ENCODE measurements around the gene SYNJ2. TPM values are rescaled to one million over a fixed set of nuclear protein-coding genes. Genes with fewer than 3 reads are reported as not detected.

Gene SYNJ2
- polyA plus RNA-seq, 2 of the 4 experiments (the other 2 are of a cell fraction), result 22.3 to 26.5 TPM

- TF ChIP-seq HMGXB4 (CRISPR knock-in tag; IDR thresholded peaks at IDR 0.05; ENCODE audit: borderline replicate concordance), result no peak
- no peak for TF ChIP-seq JUN (IDR thresholded peaks at IDR 0.05)
Measured at GRCh38 chr6:157943964-157944283, 37.7 kb upstream of the SYNJ2 start (continued).

GRCh38 chr6:157944983-157945931 is 36.4 kb upstream of the SYNJ2 start:
- Histone ChIP-seq H3K4me2 (no peak overlapping the region), H3K27ac (no peak overlapping the region), H3K4me3 (no peak overlapping the region), H3K9me3 (peaks cover 4% of the 10 kb centered on the region; the same call in 1 of the 3 replicates), H3K4me1 (no peaks in the 10 kb centered on the region)
- TF ChIP-seq HOXA7 (CRISPR knock-in tag; IDR thresholded peaks at IDR 0.05), result no peak
- no peak for TF ChIP-seq CTCF (IDR thresholded peaks at IDR 0.05)
- TF ChIP-seq RCOR1 (IDR thresholded peaks at IDR 0.05; ENCODE audit: low read depth, low read length), result no peak
- no peak for TF ChIP-seq TFCP2L1 (CRISPR knock-in tag; IDR thresholded peaks at IDR 0.05)
- no peak for TF ChIP-seq REST (IDR thresholded peaks at IDR 0.05)
- no peak for TF ChIP-seq MAX (IDR thresholded peaks at IDR 0.05)
- no peak for TF ChIP-seq CEBPB (IDR thresholded peaks at IDR 0.05)
- no peak for TF ChIP-seq FOXS1 (CRISPR knock-in tag; IDR thresholded peaks at IDR 0.05)
- TF ChIP-seq SREBF2 (IDR thresholded peaks at IDR 0.05), result no peak
- no peak for TF ChIP-seq POLR2A (IDR thresholded peaks at IDR 0.05; ENCODE audit: low read length)
- TF ChIP-seq HDAC2 (IDR thresholded peaks at IDR 0.05), result no peak
- TF ChIP-seq JUN (IDR thresholded peaks at IDR 0.05), result no peak
- ChIA-PET CTCF (interaction anchor here (0.6 kb wide), 1 partner anchor 278 kb away, joined by 3 read pairs; no protein-coding TSS in a partner anchor), POLR2A (no interaction called here)
- no peak for FAIRE-seq
- 92% methylated on average over 13 of the region's 14 CpGs for whole genome bisulfite sequencing (ENCODE audit: missing lambda C conversion rate)
- ATAC-seq, result no peak
- no peak for DNase-seq (ENCODE audit: low read depth in 1 of 2, low spot score in 1 of 2)

GRCh38 chr6:157946053-157946617 is 35.5 kb upstream of the SYNJ2 start:
- no peak overlapping the region for H3K4me2 ChIP-seq
- H3K4me3 ChIP-seq, result no peak overlapping the region
- no peak for DNase-seq (ENCODE audit: low read depth in 1 of 2, low spot score in 1 of 2)
- no peaks in the 10 kb centered on the region for H3K4me1 ChIP-seq
- no peak overlapping the region for H3K27ac ChIP-seq
- FAIRE-seq, result no peak
- no peak for TF ChIP-seq RNF2 (IDR thresholded peaks at IDR 0.05; ENCODE audit: borderline replicate concordance, low read depth)
- TF ChIP-seq FOSB (CRISPR knock-in tag; IDR thresholded peaks at IDR 0.05), result no peak
- TF ChIP-seq TFCP2L1 (CRISPR knock-in tag; IDR thresholded peaks at IDR 0.05), result no peak
- TF ChIP-seq NR3C1 (IDR thresholded peaks at IDR 0.05), result no peak
- no peak for TF ChIP-seq HOXA7 (CRISPR knock-in tag; IDR thresholded peaks at IDR 0.05)
- no peak for TF ChIP-seq POLR2A (IDR thresholded peaks at IDR 0.05; ENCODE audit: low read length)
- no peak for TF ChIP-seq FOSL2 (IDR thresholded peaks at IDR 0.05)
- TF ChIP-seq FOSL2 (CRISPR knock-in tag; IDR thresholded peaks at IDR 0.05), result no peak
- peaks cover 5% of the 10 kb centered on the region; the same call in 1 of the 3 replicates for H3K9me3 ChIP-seq
- ChIA-PET CTCF (interaction anchor here (0.9 to 1.1 kb wide), 3 partner anchors 8 to 190 kb away, joined by 3 to 4 read pairs (median 4); no protein-coding TSS in a partner anchor), POLR2A (no interaction called here)
- no peak for ATAC-seq
- WGBS (ENCODE audit: missing lambda C conversion rate), result 91% methylated on average over 6 of the region's 6 CpGs
